K562 (cell line): ENCODE data around the gene STK36. TPM values are rescaled to one million over a fixed set of nuclear protein-coding genes. Genes with fewer than 3 reads are reported as not detected.

Experiments
- ATAC-seq: fragments of 200-7000 bp; cut with Tn5 transposase; 3 replicates; pipeline ENCODE4 v1.9.1; 2020; ENCODE audit warnings: moderate library complexity
- BruUV-seq: library from RNA; stranded (reverse); fragments of 400-500 nt; replicated peaks from 2 replicates; lab custom pipeline; 2021; lab: Mats Ljungman, UMichigan
- CTCF ChIA-PET: fragments of 300-600 bp; formaldehyde crosslinking; extraction: SDS; loops from one replicate; lab custom pipeline; 2021; ENCODE audit warnings: low intra/inter-chr PET ratio; lab: Yijun Ruan, JAX
- POLR2A ChIA-PET: fragments of 300-600, 350-650 bp; sonication (Branson Sonifier 250); formaldehyde crosslinking; extraction: SDS; loops from one replicate; lab custom pipeline; 2021; ENCODE audit warnings: antibody characterized with exemption, inconsistent platforms; lab: Yijun Ruan, JAX
- DNase-seq, 4 experiments: peaks; one replicate each; pipeline versions ENCODE4 v3.0.0 to v3.0.0-alpha.2; 2011 to 2018; ENCODE audit warnings: low spot score in 3 of 4, mixed read lengths in 3 of 4; ENCODE audit errors: extremely low read depth in 1 of 4
- FAIRE-seq: peaks from 2 replicates; lab custom pipeline; 2011; peaks lifted over from hg19 to GRCh38; lab: Jason Lieb, UNC
- H2AFZ ChIP-seq: 2 replicates; pipeline ENCODE4 v1.6.0; 2011; ENCODE audit warnings: low read depth, low read length, control low read depth, inconsistent platforms
- H3K27ac ChIP-seq: fragments of 200-600 bp; 3 replicates; pipeline ENCODE4 v1.8.0; 2011; ENCODE audit warnings: low read depth, mild to moderate bottlenecking, control low read depth, inconsistent platforms, low read length, moderate library complexity, mixed read lengths; ENCODE audit errors: extremely low read depth
- H3K27me3 ChIP-seq, 2 experiments: fragments of 300-600 bp in 1 of 2; 2 replicates in 1 of 2; 3 replicates in 1 of 2; pipeline versions ENCODE4 v1.6.0 to v1.8.0; 2011; ENCODE audit warnings: inconsistent platforms in 2 of 2, low read length in 2 of 2, mild to moderate bottlenecking in 1 of 2, mixed read lengths in 1 of 2, moderate library complexity in 1 of 2; ENCODE audit not compliant: control insufficient read depth in 2 of 2, insufficient read depth in 2 of 2
- H3K36me3 ChIP-seq: fragments of 300-600 bp; 3 replicates; pipeline ENCODE4 v1.8.0; 2011; ENCODE audit warnings: mild to moderate bottlenecking, low read length, inconsistent platforms; ENCODE audit not compliant: control insufficient read depth, insufficient read depth
- H3K4me1 ChIP-seq, 2 experiments: fragments of 200-600 bp in 1 of 2; replicated peaks in 1 of 2; 2 replicates in 1 of 2; 3 replicates in 1 of 2; pipeline versions ENCODE4 v1.5.1 to v1.8.0; 2011; ENCODE audit warnings: inconsistent platforms in 2 of 2, low read length in 2 of 2, mild to moderate bottlenecking in 1 of 2, mixed read lengths in 1 of 2, moderate library complexity in 1 of 2; ENCODE audit not compliant: control insufficient read depth in 2 of 2, insufficient read depth in 2 of 2
- H3K4me2 ChIP-seq: 2 replicates; pipeline ENCODE4 v1.6.1; 2011; ENCODE audit warnings: low read length, control low read depth, inconsistent platforms, mixed read lengths; ENCODE audit not compliant: insufficient read depth
- H3K4me3 ChIP-seq: fragments of 200-600 bp; sonication (generic), shearing (Covaris generic); 2 replicates; pipeline ENCODE4 v1.5.1; 2016; ENCODE audit warnings: control low read depth, inconsistent platforms
- H3K79me2 ChIP-seq: fragments of 200-600 bp; 3 replicates; pipeline ENCODE4 v1.8.0; 2011; ENCODE audit warnings: low read length, inconsistent platforms; ENCODE audit not compliant: control insufficient read depth, insufficient read depth
- H3K9ac ChIP-seq, 2 experiments: 2 replicates each; pipeline versions ENCODE4 v1.6.0 to v1.6.1; 2011; ENCODE audit warnings: low read depth in 2 of 2, low read length in 2 of 2, control low read depth in 1 of 2, inconsistent platforms in 1 of 2, mild to moderate bottlenecking in 1 of 2, mixed read lengths in 1 of 2; ENCODE audit not compliant: insufficient read depth in 1 of 2
- H3K9me1 ChIP-seq: one replicate; pipeline ENCODE4 v1.6.0; 2011; ENCODE audit warnings: inconsistent platforms, mild to moderate bottlenecking, low read length, moderate library complexity; ENCODE audit not compliant: control insufficient read depth, insufficient read depth
- H3K9me3 ChIP-seq: replicated peaks from 2 replicates; pipeline ENCODE4 v1.5.1; 2011; ENCODE audit warnings: low read depth, low read length, inconsistent platforms; ENCODE audit not compliant: control insufficient read depth, insufficient read depth
- H4K20me1 ChIP-seq: replicated peaks from 2 replicates; pipeline ENCODE4 v1.6.1; 2011; ENCODE audit warnings: low read length, inconsistent platforms, mixed read lengths; ENCODE audit not compliant: control insufficient read depth, insufficient read depth
- BRF2 ChIP-seq: IDR thresholded peaks from 3 replicates; pipeline ENCODE4 v1.6.1; 2011; ENCODE audit warnings: borderline replicate concordance, mild to moderate bottlenecking; ENCODE audit not compliant: insufficient read length, insufficient read depth
- FOXA1 ChIP-seq: fragments of 450-650 bp; IDR thresholded peaks from 2 replicates; pipeline ENCODE4 v1.6.1; 2016; ENCODE audit warnings: mild to moderate bottlenecking, borderline replicate concordance
- NFE2L1 ChIP-seq: fragments of 450-650 bp; IDR thresholded peaks from 2 replicates; pipeline ENCODE4 v1.6.1; 2016; ENCODE audit warnings: missing genetic modification characterization, low read depth, mild to moderate bottlenecking, missing compliant biosample characterization, moderate library complexity, borderline replicate concordance
- TRIM24 ChIP-seq, 2 experiments: fragments of 450-650 bp; IDR thresholded peaks; 2 replicates each; pipeline ENCODE4 v1.6.1; 2016
- ZKSCAN8 ChIP-seq: fragments of 200-800 bp; sonication (Bioruptor generic); IDR thresholded peaks from 2 replicates; pipeline ENCODE4 v1.6.1; 2016; ENCODE audit warnings: missing genetic modification characterization, missing compliant biosample characterization
- ZNF785 ChIP-seq: fragments of 250-450 bp; sonication (Bioruptor Pico); IDR thresholded peaks from 2 replicates; pipeline ENCODE4 v1.4.0; 2020; ENCODE audit warnings: mild to moderate bottlenecking
- WGBS: fragments of 100-300 bp; shearing (Covaris generic); methylation state at CpG from one replicate; pipeline ENCODE4 v1.1.6; 2016; ENCODE audit warnings: low coverage, mixed read lengths; ENCODE audit not compliant: insufficient coverage; ENCODE audit errors: missing lambda C conversion rate; 5-methylcytosine and 5-hydroxymethylcytosine counted together
- in situ Hi-C: fragments of 300-500 bp; cut with MboI; formaldehyde crosslinking; loops from 4 replicates; pipeline ENCODE4 v1.15.0; 2018; ENCODE audit warnings: inconsistent platforms, mixed read lengths
- intact Hi-C: fragments of 100-400 bp; cut with micrococcal nuclease; formaldehyde crosslinking; loops from 2 replicates; pipeline ENCODE4 v1.14.2; 2022
- polyA plus RNA-seq, 8 experiments: library from polyadenylated mRNA; depleted of rRNA in 4 of 8; stranded (reverse) in 5 of 8; unstranded in 3 of 8; fragments of >200 nt; fragmentation: Nextera tagmentation in 2 of 8; fragmentation: Illumina TruSeq in 1 of 8; extraction: Ambion mirVana in 2 of 8; extraction: Trizol in 1 of 8; gene quantifications; 2 replicates each; pipeline versions ENCODE4 v1.2.1 to v1.2.3, GENCODE V29; 2011 to 2014; ENCODE audit warnings: inconsistent platforms in 1 of 8, missing spikeins in 1 of 8
- total RNA-seq, 7 experiments: library from RNA; depleted of rRNA in 6 of 7; stranded (reverse); fragments of >200 nt in 6 of 7; fragmentation: Illumina TruSeq in 2 of 7; extraction: Trizol in 2 of 7; gene quantifications; 2 replicates each; pipeline versions ENCODE4 v1.2.1 to v1.2.3, GENCODE V29; 2011 to 2021; ENCODE audit warnings: low replicate concordance in 1 of 7
- TF ChIP-seq, protein P1 (sequence below): fragments of 450-650 bp; IDR thresholded peaks from 2 replicates; pipeline ENCODE4 v1.7.0; 2016; ENCODE audit warnings: borderline replicate concordance
- TF ChIP-seq, protein P2 (sequence below): fragments of 450-650 bp; formaldehyde crosslinking; IDR thresholded peaks from 2 replicates; pipeline ENCODE4 v1.4.0; 2022; ENCODE audit warnings: missing genetic modification characterization

Gene STK36
- total and polyA plus RNA-seq, 9 of the 15 experiments (the other 6 are each of a cell fraction or from before 2014, with no cell fraction given) = 3.5 to 12.4 (median 6.7) TPM

DNA sequence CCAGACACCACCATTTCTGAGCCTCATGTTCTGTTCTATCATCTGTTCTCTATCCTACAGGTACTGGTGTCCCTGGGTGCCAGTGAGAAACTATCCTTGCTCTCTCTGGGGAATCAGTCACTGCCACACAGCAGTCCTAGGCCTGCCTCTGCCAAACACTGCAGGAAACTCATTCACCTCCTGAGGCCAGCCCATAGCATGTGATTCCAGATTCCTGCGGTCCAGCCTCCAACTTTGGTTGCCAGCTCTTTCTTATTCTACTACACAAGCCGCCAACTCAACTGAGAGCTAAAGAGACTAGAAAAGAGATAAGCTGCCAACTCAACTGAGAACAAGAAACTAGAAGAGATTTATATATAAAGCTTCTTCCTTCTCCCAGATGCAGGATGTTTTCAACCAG lies 29.9 kb downstream of the STK36 start:
- no peak overlapping the region for H3K27ac ChIP-seq
- ChIA-PET CTCF (no interaction called here), POLR2A (interaction anchor here (0.6 kb wide), 2 partner anchors 21 to 443 kb away, joined by 3 read pairs; no protein-coding TSS in a partner anchor)
- H3K27me3 ChIP-seq = no peaks in the 10 kb centered on the region
- no peaks in the 10 kb centered on the region for H3K9me1 ChIP-seq
- no peaks in the 10 kb centered on the region for H3K9me3 ChIP-seq
- intact Hi-C loops (no loop called here), in situ Hi-C loops (no loop called here)
- H3K4me2 ChIP-seq = no peak overlapping the region
- no peak overlapping the region for H2AFZ ChIP-seq
- no peak for DNase-seq
- H3K4me1 ChIP-seq = no peaks in the 10 kb centered on the region
- no peaks in the 10 kb centered on the region for H4K20me1 ChIP-seq
- BruUV-seq = no TSS peak
- no peak overlapping the region for H3K4me3 ChIP-seq
- no peak for ATAC-seq
- no peaks in the 10 kb centered on the region for H3K79me2 ChIP-seq
- no peak overlapping the region for H3K9ac ChIP-seq
- no peak for TF ChIP-seq NFE2L1
- TF ChIP-seq ZNF785 = no peak
- TF ChIP-seq BRF2 = no peak
- TF ChIP-seq TRIM24 (IDR thresholded peaks at IDR 0.05) = no peak
- TF ChIP-seq FOXA1 = no peak
- TF ChIP-seq, protein P1, sequence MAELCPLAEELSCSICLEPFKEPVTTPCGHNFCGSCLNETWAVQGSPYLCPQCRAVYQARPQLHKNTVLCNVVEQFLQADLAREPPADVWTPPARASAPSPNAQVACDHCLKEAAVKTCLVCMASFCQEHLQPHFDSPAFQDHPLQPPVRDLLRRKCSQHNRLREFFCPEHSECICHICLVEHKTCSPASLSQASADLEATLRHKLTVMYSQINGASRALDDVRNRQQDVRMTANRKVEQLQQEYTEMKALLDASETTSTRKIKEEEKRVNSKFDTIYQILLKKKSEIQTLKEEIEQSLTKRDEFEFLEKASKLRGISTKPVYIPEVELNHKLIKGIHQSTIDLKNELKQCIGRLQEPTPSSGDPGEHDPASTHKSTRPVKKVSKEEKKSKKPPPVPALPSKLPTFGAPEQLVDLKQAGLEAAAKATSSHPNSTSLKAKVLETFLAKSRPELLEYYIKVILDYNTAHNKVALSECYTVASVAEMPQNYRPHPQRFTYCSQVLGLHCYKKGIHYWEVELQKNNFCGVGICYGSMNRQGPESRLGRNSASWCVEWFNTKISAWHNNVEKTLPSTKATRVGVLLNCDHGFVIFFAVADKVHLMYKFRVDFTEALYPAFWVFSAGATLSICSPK = no peak
- TF ChIP-seq ZKSCAN8 (CRISPR knock-in tag) = no peak
- TF ChIP-seq, protein P2, sequence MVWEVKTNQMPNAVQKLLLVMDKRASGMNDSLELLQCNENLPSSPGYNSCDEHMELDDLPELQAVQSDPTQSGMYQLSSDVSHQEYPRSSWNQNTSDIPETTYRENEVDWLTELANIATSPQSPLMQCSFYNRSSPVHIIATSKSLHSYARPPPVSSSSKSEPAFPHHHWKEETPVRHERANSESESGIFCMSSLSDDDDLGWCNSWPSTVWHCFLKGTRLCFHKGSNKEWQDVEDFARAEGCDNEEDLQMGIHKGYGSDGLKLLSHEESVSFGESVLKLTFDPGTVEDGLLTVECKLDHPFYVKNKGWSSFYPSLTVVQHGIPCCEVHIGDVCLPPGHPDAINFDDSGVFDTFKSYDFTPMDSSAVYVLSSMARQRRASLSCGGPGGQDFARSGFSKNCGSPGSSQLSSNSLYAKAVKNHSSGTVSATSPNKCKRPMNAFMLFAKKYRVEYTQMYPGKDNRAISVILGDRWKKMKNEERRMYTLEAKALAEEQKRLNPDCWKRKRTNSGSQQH = no peak
- 30% methylated on average over 1 of the region's 2 CpGs for WGBS
- no peak for FAIRE-seq
- H3K36me3 ChIP-seq = no peaks in the 10 kb centered on the region
